NOMO-1 treated with dmso at 0.1 percent for 144 hours (cell line): ENCODE data around the gene JUND.
A peak's percentile ranks its signal among the peaks of the same experiment; 100 is the strongest.

Experiments
- DNase-seq: peaks from one replicate; lab custom pipeline; 2025; ENCODE audit not compliant: unreplicated experiment; lab: John Stamatoyannopoulos, UW

JUND gene

DNA sequence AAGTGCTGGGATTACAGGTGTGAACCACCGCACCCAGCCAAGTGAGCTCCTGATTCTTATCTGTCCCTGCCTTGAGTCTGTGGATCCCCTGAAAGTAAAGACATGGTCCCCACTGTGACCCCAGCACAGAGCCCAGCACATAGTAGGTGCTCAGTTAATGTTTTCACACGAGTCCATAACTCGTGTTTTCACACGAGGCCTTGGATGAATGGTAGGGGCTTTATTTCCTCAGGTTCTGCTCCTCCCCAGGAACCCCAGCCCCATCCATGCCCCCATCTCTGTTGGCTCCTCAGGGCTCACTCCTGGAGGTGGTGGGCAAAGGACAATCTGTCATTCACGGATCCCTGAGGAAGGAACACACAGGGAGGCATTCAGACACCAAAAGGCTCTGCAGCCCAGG lies 31.6 kb downstream of the JUND start:
- DNase-seq: no peak

DNA sequence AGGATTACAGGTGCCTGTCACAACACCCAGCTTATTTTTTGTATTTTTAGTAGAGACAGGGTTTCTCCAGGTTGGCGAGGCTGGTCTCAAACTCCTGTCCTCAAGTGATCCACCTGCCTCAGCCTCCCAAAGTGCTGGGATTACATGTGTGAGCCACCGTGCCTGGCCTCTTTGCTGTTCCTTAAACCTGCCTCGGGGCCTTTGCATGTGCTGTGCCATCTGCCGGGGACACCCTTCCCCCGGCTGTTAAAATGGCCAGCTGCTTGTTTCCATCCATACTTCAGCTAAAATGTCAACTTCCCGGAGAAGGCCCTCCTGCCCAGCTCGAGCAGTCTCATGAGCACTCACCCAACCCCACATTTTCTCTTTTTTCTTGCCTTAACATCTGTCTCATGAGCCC lies 36.1 kb downstream of the JUND start:
- no peak for DNase-seq

DNA sequence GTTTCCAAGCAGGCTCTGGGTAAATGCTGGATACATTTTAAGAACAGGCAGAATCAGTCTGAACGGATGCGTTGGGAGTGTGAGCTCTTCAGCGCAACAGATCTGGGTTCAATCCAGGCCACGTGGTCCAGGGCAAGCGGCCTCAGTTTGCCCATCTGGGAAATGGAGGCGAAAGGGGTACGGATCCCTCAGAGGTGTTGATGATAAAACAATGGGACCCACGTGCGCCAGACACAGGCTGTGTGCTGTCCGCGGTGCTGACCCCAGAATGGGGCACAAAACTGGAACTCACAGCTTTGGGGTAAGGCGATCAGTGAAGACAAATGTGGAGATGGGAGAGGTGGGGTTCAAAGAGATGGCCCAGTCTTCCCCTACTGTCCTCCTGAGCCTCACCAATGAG lies 42.1 kb downstream of the JUND start:
- no peak for DNase-seq

DNA sequence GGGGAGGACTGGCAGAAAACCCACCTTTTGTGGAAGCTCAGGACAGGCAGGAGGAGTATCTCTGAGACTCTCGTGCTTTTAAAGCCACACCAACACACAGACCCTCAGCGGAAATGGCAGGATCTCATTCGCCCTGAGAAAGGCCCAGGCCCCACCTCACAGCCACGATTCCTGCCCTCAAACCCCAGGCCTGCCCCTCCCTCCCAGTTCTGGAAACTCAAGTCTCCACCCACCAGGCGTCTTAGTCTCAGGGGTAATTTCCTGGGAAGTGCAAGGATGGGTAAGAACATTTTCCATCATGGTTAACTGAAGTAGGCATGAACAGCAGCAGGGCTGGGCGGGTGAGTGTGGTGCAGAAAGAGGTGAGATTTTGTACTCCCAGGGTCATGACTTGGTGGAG lies 47.2 kb downstream of the JUND start:
- DNase-seq: no peak

DNA sequence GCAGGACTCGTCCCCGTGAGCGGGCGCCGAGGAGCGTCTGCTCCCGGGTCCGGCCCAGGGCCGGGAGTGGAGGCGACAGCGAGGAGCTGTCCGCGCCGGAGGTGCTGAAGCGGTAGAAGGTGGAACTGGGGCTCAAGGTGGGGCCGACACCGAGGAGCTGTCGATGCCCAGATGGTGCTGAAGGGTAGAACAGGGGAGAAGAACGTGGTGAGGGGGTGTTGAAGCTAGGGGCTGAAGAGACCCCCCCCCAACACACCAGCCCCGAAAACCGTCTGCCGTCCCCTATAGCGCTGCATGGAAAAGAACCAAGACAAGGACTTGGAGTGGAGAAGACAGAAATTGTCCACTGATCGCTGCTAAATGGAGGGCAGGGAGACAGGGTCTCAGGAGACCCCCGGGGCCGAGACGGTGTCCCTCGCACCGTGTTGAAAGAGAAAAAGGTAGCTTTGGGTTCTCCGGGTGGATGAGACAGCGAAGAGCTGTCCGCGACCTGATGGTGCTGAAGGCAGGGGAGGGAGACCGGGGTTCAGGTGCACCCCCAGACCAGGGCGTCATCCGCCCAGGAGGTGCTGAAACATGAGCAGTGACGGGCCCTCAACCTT lies 48.1 kb downstream of the JUND start:
- peak; percentile 20 for DNase-seq

DNA sequence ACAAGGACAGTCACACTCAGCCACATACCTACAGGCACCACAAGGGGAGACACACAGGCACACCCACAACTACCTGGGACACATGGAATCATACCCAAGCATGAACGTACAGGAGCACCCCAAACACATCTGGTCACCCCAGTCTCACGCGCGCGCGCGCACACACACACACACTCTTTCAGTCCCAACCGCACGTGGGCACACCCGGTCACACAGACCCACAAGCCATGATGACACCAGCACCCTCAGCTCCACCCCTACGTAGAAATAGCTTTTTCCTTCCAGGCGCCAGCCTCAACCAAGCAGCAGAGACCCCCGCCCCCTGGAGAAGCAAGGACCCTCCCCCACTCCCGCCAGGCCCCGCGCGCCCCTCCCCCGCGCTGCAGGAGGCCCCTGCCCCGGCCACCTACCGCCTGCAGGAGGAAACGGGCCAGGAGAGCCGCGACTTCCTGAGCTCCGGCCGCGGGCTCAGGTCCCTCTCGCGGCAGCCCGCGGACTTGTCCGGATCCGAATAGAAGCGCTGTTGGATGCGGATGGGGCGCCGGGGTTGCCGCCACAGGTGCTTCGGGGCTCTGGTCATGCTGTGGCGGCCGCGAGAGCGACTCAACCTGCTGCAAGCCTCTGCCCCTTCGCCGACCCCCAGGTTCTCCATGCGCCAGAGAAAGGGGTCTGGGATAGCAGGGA lies 48.7 kb downstream of the JUND start:
- DNase-seq: no peak

DNA sequence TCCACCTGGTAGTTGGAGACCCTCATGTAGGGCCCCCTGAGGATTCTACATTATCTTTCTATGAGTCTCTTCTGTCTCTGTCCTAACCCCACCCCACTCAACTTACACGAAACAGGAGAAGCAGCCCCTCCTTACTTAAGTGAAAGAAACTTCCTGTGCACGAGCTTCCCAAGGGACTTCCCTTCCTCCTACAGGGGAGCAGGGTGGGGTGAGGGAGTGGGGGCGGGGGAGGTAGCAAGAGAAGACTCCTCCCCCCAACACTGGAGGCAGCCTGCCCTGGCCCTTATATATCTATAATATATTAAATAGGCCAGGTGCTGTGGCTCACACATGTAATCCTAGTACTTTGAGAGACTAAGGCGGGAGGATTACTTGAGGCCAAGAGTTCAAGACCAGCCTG lies 49.6 kb downstream of the JUND start:
- no peak for DNase-seq

DNA sequence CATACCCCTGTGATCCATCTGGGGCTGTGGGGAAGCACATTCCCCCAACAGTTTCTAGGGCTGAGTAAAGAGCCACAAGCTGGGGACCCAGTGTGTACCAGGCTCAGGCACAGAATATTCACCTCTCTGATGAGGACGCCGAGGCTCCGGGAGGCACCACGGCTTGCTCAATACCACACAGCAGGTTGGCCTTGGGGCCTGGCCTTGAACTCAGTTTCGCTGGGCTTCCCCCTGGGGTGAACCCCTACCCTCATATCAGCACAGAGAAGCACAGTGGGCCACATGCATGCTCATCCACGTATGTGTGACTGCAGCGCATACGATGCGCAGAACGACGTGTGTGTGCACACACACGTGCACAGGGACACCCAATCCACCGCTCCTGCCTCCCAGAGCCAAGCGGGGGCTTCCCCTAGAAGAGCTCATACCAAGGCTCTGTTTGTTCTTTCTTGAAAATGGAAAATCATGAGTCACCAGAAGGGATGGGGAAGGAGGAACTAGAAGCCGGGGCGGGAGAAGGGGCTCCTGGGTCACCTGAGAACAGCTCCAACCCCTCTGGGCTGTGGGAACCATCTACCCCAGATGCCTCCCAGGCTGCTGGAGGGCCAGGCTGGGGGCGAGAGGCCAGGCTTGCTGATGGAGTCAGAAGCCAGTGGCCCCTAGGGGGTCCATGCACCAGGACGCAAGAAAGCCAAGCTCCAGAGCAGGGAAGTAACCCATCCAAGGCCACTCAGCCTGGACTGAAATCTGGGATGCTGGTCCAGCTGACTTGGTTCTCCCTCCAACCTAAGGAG lies 50.3 kb downstream of the JUND start:
- DNase-seq: no peak

DNA sequence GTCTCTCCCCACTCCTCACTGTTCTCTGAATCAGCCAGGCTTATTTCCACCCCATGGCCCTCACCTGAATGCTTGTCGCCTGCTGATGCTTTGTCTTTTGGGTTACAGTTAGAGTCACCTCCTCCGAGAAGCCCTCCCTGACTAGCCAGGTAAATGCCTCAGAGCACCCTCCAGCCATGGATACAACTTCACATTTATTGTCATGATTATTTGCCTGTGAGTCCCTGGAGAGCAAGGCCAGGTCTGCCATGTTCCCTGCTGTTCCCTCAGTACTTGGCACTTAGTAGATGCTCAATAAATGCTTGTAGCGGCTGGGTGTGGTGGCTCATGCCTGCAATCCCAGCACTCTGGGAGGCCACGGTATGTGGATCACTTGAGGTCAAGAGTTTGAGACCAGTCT lies 51.5 kb downstream of the JUND start:
- DNase-seq: no peak
